Measurements from ENCODE around the gene SMIM34.
"Not testable (repeated sequence)": the region's sequence is repeated elsewhere in the genome, so short reads cannot be mapped to it uniquely, and the experiment has no call there.

The SMIM34 gene, protein sequence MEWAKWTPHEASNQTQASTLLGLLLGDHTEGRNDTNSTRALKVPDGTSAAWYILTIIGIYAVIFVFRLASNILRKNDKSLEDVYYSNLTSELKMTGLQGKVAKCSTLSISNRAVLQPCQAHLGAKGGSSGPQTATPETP

DNA sequence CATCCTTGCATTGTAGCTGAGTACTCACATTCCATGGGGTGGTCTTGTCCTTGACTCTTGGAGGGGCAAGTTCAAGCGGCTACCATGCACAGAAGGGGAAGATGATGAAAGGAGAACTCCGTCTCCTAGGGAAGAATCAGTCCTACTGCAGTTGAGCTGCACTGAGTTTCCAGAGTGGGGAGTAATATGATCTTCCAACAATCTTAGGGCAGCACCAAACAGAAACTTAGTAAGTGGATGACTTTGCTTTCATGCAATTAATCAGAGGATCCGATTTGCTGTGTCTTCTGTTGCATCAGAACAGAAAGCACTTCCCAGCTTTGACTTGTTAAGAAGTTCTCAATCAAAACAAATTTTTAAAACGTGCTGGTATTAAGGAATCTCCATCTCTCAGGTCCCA lies at the start of gene SMIM34:
TSS of gene SMIM34 (minus strand) at position 147 of the 400 bp plus-strand sequence. CDS start at position 35, 112 bp downstream.
- H3K27ac Mint-ChIP-seq; H3K9me3 Mint-ChIP-seq; H3K4me1 Mint-ChIP-seq; DNase-seq (ENCODE audit: low spot score in 2 of 2); H3K4me3 Mint-ChIP-seq; ATAC-seq (ENCODE audit: low read depth); H3K36me3 Mint-ChIP-seq; H3K27me3 Mint-ChIP-seq: not testable (repeated sequence)

DNA sequence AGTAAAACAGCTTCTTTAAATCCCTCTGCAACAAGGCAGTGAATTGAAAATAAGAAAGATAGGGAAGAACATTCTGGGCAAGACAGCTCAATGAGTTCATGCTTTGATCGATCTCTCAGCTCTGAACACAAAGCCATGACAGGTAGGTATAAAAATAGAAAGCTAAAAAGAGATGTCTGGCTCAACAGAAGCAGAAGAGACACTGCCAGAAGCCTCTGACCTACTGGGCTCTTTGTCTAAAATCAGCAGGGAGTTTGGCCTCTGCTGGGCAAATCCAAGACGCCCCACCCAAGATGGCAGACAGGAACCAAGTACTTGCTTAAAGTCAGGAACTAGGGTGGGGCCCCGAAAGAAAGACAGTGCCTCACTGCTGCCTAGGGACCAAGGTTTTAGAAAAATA lies 43.6 kb upstream of the SMIM34 start:
- not testable (repeated sequence) for ATAC-seq (ENCODE audit: low read depth); H3K27me3 Mint-ChIP-seq; H3K9me3 Mint-ChIP-seq; H3K36me3 Mint-ChIP-seq; DNase-seq (ENCODE audit: low spot score in 2 of 2); H3K4me1 Mint-ChIP-seq; H3K4me3 Mint-ChIP-seq; H3K27ac Mint-ChIP-seq

DNA sequence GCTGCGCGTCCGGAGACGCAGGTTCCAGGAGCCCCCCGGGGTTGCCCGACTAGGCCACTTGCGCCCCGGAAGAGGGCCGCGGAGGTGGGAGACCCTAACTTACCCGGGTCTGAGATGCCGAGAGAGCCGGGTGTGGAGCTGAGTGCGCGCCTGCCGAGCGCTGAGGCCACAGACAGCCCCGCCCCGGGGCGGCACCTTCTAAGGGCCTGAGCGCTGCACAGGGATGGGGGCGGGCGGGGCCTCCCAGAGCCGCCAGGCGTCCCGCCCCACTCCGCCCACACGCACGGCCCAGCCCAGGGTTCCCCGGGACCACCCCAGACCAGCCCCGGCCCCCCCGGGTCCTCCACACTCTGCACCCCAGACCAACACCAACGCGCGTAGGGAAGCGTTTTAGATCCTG lies 35.7 kb upstream of the SMIM34 start:
- H3K27ac Mint-ChIP-seq; H3K27me3 Mint-ChIP-seq; H3K4me3 Mint-ChIP-seq; H3K9me3 Mint-ChIP-seq; DNase-seq (ENCODE audit: low spot score in 2 of 2); H3K36me3 Mint-ChIP-seq; ATAC-seq (ENCODE audit: low read depth); H3K4me1 Mint-ChIP-seq: not testable (repeated sequence)

DNA sequence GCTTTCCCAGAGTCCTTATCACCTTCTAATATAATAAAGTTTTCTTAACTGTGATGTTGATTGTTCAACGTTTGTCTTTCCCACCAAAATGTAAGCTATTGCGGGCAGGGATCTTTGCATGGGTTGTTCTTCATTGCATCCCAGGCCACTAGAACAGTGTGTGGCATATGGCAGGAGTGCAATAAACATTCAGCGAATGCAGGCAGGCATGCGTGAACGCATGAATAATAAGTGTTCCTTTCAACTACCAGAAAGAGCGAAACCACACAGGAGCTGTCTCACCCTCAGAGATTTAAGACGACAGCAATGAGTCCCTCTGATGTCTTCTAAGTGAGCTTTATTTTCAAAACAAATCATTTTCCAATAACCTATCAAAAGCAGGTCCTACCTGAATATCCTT lies 34.5 kb upstream of the SMIM34 start:
- not testable (repeated sequence) for H3K4me3 Mint-ChIP-seq; H3K27ac Mint-ChIP-seq; H3K4me1 Mint-ChIP-seq; DNase-seq (ENCODE audit: low spot score in 2 of 2); H3K27me3 Mint-ChIP-seq; H3K9me3 Mint-ChIP-seq; ATAC-seq (ENCODE audit: low read depth); H3K36me3 Mint-ChIP-seq

DNA sequence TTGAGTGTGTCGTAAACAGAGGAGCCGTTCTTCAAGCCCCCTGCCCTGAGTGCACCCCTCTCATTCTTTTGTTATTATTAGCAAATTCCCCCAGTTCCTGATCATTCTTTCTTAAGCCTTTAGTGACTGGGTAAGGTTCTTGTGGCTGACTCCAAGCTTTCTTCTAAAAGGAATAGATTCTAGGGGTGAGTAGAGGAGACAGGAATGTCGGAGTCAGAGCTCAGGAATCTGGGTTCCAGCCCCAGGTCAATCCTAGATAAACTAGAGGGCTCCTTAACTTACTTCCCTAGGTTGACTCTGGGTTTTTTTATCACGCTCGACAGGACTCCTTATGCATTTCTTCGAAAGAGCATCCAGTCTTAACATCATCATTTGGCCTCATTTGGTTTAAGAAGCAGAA lies 32.4 kb upstream of the SMIM34 start:
- DNase-seq (ENCODE audit: low spot score in 2 of 2); H3K27ac Mint-ChIP-seq; H3K9me3 Mint-ChIP-seq; ATAC-seq (ENCODE audit: low read depth); H3K4me3 Mint-ChIP-seq; H3K36me3 Mint-ChIP-seq; H3K4me1 Mint-ChIP-seq; H3K27me3 Mint-ChIP-seq: not testable (repeated sequence)

DNA sequence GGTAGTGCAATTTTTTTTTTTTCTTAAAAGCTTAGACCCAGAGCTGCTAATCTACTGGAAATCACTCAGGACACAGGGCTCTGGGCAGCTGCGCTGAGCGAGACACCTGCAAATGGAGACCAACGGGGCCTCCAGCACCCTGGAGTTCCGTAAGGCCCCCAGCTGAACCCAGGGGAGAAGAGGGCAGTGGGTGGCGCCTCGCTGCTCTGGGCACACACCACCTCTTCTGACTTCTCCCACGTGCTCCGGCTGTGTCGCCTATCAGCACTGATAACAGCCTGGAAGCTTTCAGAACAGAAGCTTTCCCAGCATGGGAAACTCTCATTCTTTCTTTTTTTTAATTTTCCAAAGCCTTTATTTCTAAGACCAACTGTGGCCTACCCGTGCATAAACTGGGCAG lies 31.9 kb upstream of the SMIM34 start:
- DNase-seq (ENCODE audit: low spot score in 2 of 2); H3K27ac Mint-ChIP-seq; H3K9me3 Mint-ChIP-seq; ATAC-seq (ENCODE audit: low read depth); H3K4me1 Mint-ChIP-seq; H3K4me3 Mint-ChIP-seq; H3K36me3 Mint-ChIP-seq; H3K27me3 Mint-ChIP-seq: not testable (repeated sequence)

DNA sequence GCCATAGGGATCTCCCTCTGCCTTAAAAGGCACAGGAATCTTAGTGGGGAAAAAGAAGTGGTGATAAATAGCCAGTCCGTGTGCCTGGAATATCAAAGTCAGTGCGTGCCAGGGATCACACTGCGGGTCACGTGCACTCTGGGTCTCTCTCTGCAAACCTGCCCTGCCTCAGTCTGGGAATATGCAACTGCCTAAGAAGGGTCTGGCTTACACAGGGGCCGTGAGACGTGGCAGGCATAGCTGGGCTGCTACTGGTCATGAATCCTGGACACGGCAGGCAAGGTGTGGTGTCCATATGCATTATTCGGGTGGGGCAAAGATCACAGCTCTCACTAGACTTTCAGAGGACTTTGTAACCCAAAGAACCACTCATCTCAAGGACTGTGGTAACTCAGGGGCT lies 23.3 kb upstream of the SMIM34 start:
- H3K9me3 Mint-ChIP-seq; ATAC-seq (ENCODE audit: low read depth); H3K27ac Mint-ChIP-seq; H3K36me3 Mint-ChIP-seq; DNase-seq (ENCODE audit: low spot score in 2 of 2); H3K4me3 Mint-ChIP-seq; H3K4me1 Mint-ChIP-seq; H3K27me3 Mint-ChIP-seq: not testable (repeated sequence)

DNA sequence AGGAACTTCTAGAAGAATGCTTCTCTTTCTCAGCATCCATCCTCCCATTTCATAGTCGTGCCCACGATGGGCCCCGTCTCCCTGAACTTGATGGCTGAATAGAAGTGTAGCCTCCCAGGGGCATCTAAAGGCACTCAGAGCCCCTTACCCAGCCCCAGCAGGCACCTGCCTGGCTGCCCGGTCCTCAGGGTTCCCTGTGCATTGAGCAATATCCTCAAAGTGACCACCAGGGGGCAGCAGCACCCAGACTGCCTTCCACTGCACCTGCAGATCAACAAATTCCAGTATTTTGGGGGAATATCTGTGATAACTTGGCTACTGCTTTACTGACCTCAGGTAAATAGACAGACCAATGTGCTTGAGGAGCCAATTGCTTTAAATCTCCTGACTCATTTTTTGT lies 19.7 kb upstream of the SMIM34 start:
- H3K9me3 Mint-ChIP-seq; DNase-seq (ENCODE audit: low spot score in 2 of 2); H3K27me3 Mint-ChIP-seq; H3K4me1 Mint-ChIP-seq; H3K36me3 Mint-ChIP-seq; H3K4me3 Mint-ChIP-seq; H3K27ac Mint-ChIP-seq: not testable (repeated sequence)
- ATAC-seq (ENCODE audit: low read depth): peak; percentile 49

DNA sequence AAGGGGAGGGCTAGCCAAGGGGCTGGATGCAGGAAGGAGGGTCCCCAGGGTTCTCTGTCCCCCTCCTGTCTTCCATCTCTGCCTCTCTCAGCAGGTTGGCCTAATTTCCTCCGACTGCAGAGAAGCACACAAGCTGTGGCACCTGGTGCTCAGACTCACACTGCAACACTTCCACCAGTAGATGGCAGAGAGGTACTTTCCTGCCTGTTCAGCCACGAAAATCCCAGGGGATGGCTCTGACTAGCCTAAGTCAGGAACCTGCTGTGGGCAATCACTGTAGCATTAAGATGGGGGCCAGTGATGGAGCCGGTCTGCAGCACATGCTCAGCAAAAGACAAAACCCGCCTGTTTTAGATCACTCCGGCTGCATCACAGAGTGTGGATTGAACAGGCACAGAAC lies 6.0 kb upstream of the SMIM34 start:
- not testable (repeated sequence) for H3K36me3 Mint-ChIP-seq; ATAC-seq (ENCODE audit: low read depth); H3K4me3 Mint-ChIP-seq; H3K9me3 Mint-ChIP-seq; H3K27me3 Mint-ChIP-seq; H3K27ac Mint-ChIP-seq; H3K4me1 Mint-ChIP-seq; DNase-seq (ENCODE audit: low spot score in 2 of 2)

DNA sequence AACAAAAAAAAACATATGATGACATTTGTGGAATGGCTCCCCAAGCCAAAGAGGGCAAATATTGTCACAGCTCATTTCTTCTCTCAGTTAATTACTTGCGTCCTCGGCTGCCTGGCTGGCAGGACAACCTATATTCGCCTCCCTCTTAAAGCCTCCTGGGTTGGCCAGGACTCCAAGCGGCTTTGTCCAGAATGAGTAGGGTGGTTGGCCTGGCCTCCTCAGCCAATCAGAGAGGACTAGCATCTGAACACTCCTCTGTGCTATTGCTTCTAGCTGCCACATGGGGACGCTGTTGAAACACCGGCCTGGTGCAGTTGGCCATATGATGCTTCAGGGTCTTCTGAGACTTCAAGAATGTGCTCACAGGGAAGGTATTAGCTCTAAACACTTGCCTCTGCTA lies 4.7 kb upstream of the SMIM34 start:
- not testable (repeated sequence) for H3K4me3 Mint-ChIP-seq; H3K4me1 Mint-ChIP-seq; ATAC-seq (ENCODE audit: low read depth); H3K27ac Mint-ChIP-seq; H3K27me3 Mint-ChIP-seq; H3K36me3 Mint-ChIP-seq; H3K9me3 Mint-ChIP-seq; DNase-seq (ENCODE audit: low spot score in 2 of 2)

DNA sequence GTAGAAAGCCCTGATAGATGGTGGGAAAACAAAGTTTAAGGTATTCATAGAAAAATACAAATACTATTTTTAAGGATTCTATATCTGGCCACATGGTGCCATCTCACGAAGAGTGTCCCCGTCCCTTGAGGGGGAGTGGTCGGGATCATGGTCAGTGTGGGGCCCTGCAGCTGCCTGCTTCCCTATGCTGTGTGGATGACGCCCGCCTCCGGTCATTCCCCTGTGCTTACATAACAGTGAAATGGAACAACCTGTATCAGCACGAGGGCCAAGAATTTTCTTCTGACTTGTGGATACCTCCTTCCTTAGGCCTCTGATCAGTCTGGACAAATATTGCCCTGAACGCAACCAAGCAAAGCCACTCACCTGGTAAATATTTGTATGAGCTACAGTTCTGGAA lies 3.6 kb upstream of the SMIM34 start:
- not testable (repeated sequence) for H3K9me3 Mint-ChIP-seq; ATAC-seq (ENCODE audit: low read depth); H3K27ac Mint-ChIP-seq; H3K27me3 Mint-ChIP-seq; H3K4me3 Mint-ChIP-seq; DNase-seq (ENCODE audit: low spot score in 2 of 2); H3K36me3 Mint-ChIP-seq; H3K4me1 Mint-ChIP-seq

DNA sequence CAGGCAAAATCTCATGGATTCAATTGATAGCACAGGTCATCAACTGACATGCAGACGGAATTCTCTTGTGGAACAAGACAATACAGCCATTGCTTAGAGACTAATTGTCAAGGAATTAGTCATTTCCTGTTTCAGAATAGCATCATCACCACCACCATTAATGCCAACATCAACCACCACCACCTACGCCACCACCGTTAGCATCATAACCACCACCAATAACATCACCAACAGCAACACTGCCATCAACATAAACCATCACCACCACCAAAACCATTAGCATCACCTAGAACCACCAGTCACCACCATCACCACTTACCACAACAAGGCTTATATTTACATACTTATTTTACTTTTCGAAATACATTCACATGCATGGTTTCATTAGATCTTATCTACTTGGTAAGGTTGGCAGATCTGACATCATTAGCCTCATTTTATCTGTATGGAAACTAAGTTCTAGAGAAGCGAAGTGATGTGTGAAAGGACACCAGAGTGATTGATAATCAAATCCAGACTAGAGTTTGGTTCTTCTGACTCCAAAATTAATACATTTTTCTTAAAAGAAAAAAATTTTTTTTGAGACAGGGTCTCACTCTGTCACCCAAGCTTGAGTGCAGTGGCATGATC lies 6.2 kb downstream of the SMIM34 start:
- not testable (repeated sequence) for H3K27ac Mint-ChIP-seq; H3K36me3 Mint-ChIP-seq; H3K27me3 Mint-ChIP-seq; H3K4me1 Mint-ChIP-seq; ATAC-seq (ENCODE audit: low read depth); H3K9me3 Mint-ChIP-seq; DNase-seq (ENCODE audit: low spot score in 2 of 2); H3K4me3 Mint-ChIP-seq

DNA sequence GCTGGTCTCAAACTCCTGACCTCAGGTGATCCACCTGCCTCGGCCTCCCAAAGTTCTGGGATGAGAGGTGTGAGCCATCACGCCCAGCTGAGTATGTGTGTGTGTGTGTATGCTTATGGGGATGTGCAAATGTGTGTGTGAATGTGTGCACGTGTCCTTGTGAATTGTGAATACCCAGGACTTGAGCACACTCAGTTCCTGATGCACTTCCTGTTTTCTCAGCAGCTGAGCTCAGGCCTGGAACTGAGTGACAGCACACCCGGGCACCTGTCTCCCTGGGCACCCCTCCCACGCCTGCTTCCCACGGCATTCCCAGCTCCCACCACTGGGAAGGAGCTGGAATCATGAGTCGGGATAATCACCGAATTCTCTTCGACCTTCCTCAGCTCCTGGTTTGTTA lies 16.5 kb downstream of the SMIM34 start:
- H3K4me1 Mint-ChIP-seq; H3K36me3 Mint-ChIP-seq; H3K27ac Mint-ChIP-seq; H3K9me3 Mint-ChIP-seq; H3K27me3 Mint-ChIP-seq; H3K4me3 Mint-ChIP-seq; DNase-seq (ENCODE audit: low spot score in 2 of 2): not testable (repeated sequence)
- peak; percentile 73 for ATAC-seq (ENCODE audit: low read depth)

DNA sequence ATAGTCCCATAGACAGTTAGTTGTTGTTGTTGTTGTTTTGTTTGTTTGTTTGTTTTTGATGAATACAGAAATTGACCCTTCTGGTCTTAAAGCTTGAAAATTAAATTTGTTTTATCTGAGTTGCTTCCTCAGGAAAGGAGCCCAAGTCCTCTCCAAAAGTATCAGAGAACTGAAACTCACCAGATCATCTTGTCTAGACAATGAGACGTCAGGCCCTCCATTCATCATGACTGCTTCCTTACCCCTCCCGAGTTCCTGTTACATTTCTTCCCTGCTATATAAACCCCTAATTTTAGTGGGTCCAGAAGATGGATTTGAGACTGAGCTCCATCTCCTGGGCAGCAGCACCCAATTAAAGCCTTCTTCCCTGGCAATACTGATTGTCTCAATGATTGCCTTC lies 17.1 kb downstream of the SMIM34 start:
- DNase-seq (ENCODE audit: low spot score in 2 of 2); H3K36me3 Mint-ChIP-seq; H3K4me3 Mint-ChIP-seq; H3K9me3 Mint-ChIP-seq; H3K4me1 Mint-ChIP-seq; H3K27me3 Mint-ChIP-seq; H3K27ac Mint-ChIP-seq: not testable (repeated sequence)
- ATAC-seq (ENCODE audit: low read depth): peak; percentile 56

DNA sequence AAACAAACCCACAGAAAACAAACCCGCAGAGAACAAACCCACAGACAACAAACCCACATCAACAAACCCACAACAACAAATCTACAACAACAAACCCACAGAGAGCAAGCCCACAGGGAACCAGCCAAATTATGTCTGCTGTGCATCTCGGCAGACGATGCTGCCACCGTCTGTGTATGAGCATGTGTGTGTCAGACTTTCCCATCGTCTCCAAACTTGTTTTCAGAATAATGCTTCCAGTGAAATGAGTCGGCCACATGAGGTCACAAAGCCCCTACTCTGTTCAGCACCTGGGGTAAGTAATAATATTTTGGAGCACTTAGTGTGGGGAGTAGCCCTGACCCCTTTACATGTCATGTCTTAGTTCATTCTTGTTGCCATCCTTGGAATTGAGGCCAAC lies 17.6 kb downstream of the SMIM34 start:
- H3K4me1 Mint-ChIP-seq; H3K4me3 Mint-ChIP-seq; H3K27ac Mint-ChIP-seq; H3K9me3 Mint-ChIP-seq; H3K36me3 Mint-ChIP-seq; ATAC-seq (ENCODE audit: low read depth); DNase-seq (ENCODE audit: low spot score in 2 of 2); H3K27me3 Mint-ChIP-seq: not testable (repeated sequence)

All from memory B cell (primary cell).